Middle frontal gyrus (tissue), 1 donor: ENCODE results near the gene FAM227A.
"Not testable (repeated sequence)": the region's sequence is repeated elsewhere in the genome, so short reads cannot be mapped to it uniquely, and the experiment has no call there.

ENCODE experiments used
- DNase-seq: peaks from one replicate; pipeline ENCODE4 v3.0.0-alpha.2; 2015; ENCODE audit warnings: low spot score; ENCODE audit errors: extremely low spot score

FAM227A gene

GRCh38 chr22:38612217-38613006 lies 43.8 kb downstream of the FAM227A start:
- DNase-seq: no peak

GRCh38 chr22:38611559-38611958 lies 44.6 kb downstream of the FAM227A start:
- DNase-seq: no peak

- no peak for DNase-seq
Measured at GRCh38 chr22:38610234-38610633, 46.0 kb downstream of the FAM227A start.

GRCh38 chr22:38608992-38609750 lies 47.0 kb downstream of the FAM227A start:
- peak; percentile 27 for DNase-seq

GRCh38 chr22:38607680-38608079 lies 48.5 kb downstream of the FAM227A start:
- DNase-seq: no peak

GRCh38 chr22:38602166-38602565 lies 54.0 kb downstream of the FAM227A start:
- DNase-seq: no peak

- DNase-seq: no peak
Measured at GRCh38 chr22:38601221-38601764, 54.9 kb downstream of the FAM227A start.

- DNase-seq: no peak
Measured at GRCh38 chr22:38599466-38599865, 56.7 kb downstream of the FAM227A start.

GRCh38 chr22:38582923-38583322 lies 73.3 kb downstream of the FAM227A start:
- not testable (repeated sequence) for DNase-seq

- no peak for DNase-seq
Measured at GRCh38 chr22:38578505-38578904, 77.7 kb downstream of the FAM227A start.

GRCh38 chr22:38572065-38572464 lies 84.1 kb downstream of the FAM227A start:
- DNase-seq: peak; percentile 57

- peak; percentile 70 for DNase-seq
Measured at GRCh38 chr22:38570779-38571364, 85.3 kb downstream of the FAM227A start.

- no peak for DNase-seq
Measured at GRCh38 chr22:38569972-38570778, 86.0 kb downstream of the FAM227A start, which contains the start of gene DMC1. TSS of gene DMC1 (minus strand) at chr22:38570183. CDS start at chr22:38568256, 1,927 bp downstream.

GRCh38 chr22:38569181-38569971 lies 86.8 kb downstream of the FAM227A start:
- no peak for DNase-seq

- no peak for DNase-seq
Measured at GRCh38 chr22:38567531-38568285, 88.5 kb downstream of the FAM227A start.

GRCh38 chr22:38566726-38567504 lies 89.3 kb downstream of the FAM227A start:
- DNase-seq: peak; percentile 50

GRCh38 chr22:38565441-38565840 lies 90.8 kb downstream of the FAM227A start:
- DNase-seq: no peak

- no peak for DNase-seq
Measured at GRCh38 chr22:38564669-38565068, 91.5 kb downstream of the FAM227A start.

GRCh38 chr22:38554281-38554680 lies 101.9 kb downstream of the FAM227A start:
- DNase-seq: no peak
